TTC549 (cell line): ENCODE measurements around the gene TMEM134.

ENCODE experiments used
- FAIRE-seq: peaks from 2 replicates; lab custom pipeline; 2012; peaks lifted over from hg19 to GRCh38; lab: Jason Lieb, UNC

Gene TMEM134

GRCh38 chr11:67500831-67501715 is 32.0 kb upstream of the TMEM134 start:
- FAIRE-seq, result no peak

- no peak for FAIRE-seq
These were observed 31.4 kb upstream of the TMEM134 start for GRCh38 chr11:67500484-67500821.

GRCh38 chr11:67499808-67500483 is 30.9 kb upstream of the TMEM134 start:
- FAIRE-seq, result no peak

GRCh38 chr11:67498544-67498972 is 29.5 kb upstream of the TMEM134 start:
- FAIRE-seq, result no peak

GRCh38 chr11:67497656-67498291 is 28.7 kb upstream of the TMEM134 start:
- no peak for FAIRE-seq

- FAIRE-seq, result no peak
These were observed 27.1 kb upstream of the TMEM134 start for GRCh38 chr11:67496113-67496512.

- FAIRE-seq, result no peak
These were observed 26.4 kb upstream of the TMEM134 start for GRCh38 chr11:67495234-67496005.

- no peak for FAIRE-seq
These were observed 25.6 kb upstream of the TMEM134 start for GRCh38 chr11:67494371-67495233.

- FAIRE-seq, result no peak
These were observed 24.7 kb upstream of the TMEM134 start for GRCh38 chr11:67493548-67494370.

GRCh38 chr11:67492801-67493547 is 23.9 kb upstream of the TMEM134 start:
- FAIRE-seq, result no peak

- no peak for FAIRE-seq
These were observed 23.1 kb upstream of the TMEM134 start for GRCh38 chr11:67492069-67492727.

GRCh38 chr11:67491276-67492068 is 22.4 kb upstream of the TMEM134 start:
- FAIRE-seq, result no peak

- FAIRE-seq, result no peak
These were observed 21.6 kb upstream of the TMEM134 start for GRCh38 chr11:67490727-67491065.

- FAIRE-seq, result no peak
These were observed 21.1 kb upstream of the TMEM134 start for GRCh38 chr11:67489885-67490726.

GRCh38 chr11:67489203-67489884 is 20.3 kb upstream of the TMEM134 start:
- no peak for FAIRE-seq

- FAIRE-seq, result no peak
These were observed 17.6 kb upstream of the TMEM134 start for GRCh38 chr11:67486481-67487195.
